Measurements from ENCODE around the gene TTC24. TPM values are rescaled to one million over a fixed set of nuclear protein-coding genes. Genes with fewer than 3 reads are reported as not detected.

Gene TTC24
- polyA plus RNA-seq, 4 donors: 0.97 to 2.3 (median 1.4) TPM

DNA sequence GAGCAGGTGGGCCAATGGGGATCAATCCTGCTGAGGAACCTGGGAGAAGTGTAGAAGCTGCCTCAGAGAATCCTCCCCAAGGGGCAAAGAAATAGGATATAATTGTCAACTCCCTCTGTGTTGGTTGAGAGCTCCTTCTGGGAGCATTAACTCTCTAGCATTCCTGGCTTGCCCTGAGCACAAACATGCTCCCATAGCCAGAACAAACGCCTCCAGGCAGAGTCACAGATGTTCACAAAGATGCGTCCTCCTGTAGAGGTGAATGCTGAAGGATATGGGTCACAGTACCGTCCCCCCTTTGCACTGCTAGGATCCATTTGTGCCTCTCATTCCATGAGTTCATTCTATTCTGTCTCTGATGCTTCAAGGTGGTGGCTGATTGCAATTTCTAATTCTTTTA lies 52.8 kb downstream of the TTC24 start:
- no peak for DNase-seq (ENCODE audit: low read depth in 4 of 4, low spot score in 2 of 4)

Other genes starting within 250 kb of the TTC24 start
- gene CCT3, start 241.4 kb upstream of the TTC24 start, polyA plus RNA-seq (ENCODE audit: insufficient read length in 4 of 4): 100 to 1,000 TPM; 313 to 386 (median 330) TPM
- 1 to 10 TPM in 3 of 4 donors, under 1 TPM in 1; 0.57 to 2.3 (median 1.6) TPM for gene TSACC, start 241.2 kb upstream of the TTC24 start, polyA plus RNA-seq (ENCODE audit: insufficient read length in 4 of 4)
- 10 to 100 TPM in 3 of 4 donors, 1 to 10 TPM in 1; 8.0 to 24.3 (median 17.0) TPM for gene RHBG, start 210.5 kb upstream of the TTC24 start, polyA plus RNA-seq (ENCODE audit: insufficient read length in 4 of 4)
- 10 to 100 TPM; 20.8 to 32.8 (median 24.3) TPM for gene MEF2D, start 78.9 kb upstream of the TTC24 start, polyA plus RNA-seq (ENCODE audit: insufficient read length in 4 of 4)
- 10 to 100 TPM in 3 of 4 donors, 1 to 10 TPM in 1; 9.6 to 18.8 (median 14.6) TPM for gene IQGAP3, start 7.2 kb upstream of the TTC24 start, polyA plus RNA-seq (ENCODE audit: insufficient read length in 4 of 4)
- 10 to 100 TPM; 64.7 to 86.7 (median 77.2) TPM for gene NAXE, start 12.1 kb downstream of the TTC24 start, polyA plus RNA-seq (ENCODE audit: insufficient read length in 4 of 4)
- 10 to 100 TPM; 28.4 to 36.1 (median 33.7) TPM for gene GPATCH4, start 21.8 kb downstream of the TTC24 start, polyA plus RNA-seq (ENCODE audit: insufficient read length in 4 of 4)
- gene HAPLN2, start 39.7 kb downstream of the TTC24 start, polyA plus RNA-seq (ENCODE audit: insufficient read length in 4 of 4): under 1 TPM; 0.16 to 0.62 (median 0.47) TPM
- 1 to 10 TPM in 1 of 4 donors, under 1 TPM in 3; 0.22 to 4.1 (median 0.42) TPM for gene BCAN, start 62.4 kb downstream of the TTC24 start, polyA plus RNA-seq (ENCODE audit: insufficient read length in 4 of 4)
- gene NES, start 97.7 kb downstream of the TTC24 start, polyA plus RNA-seq (ENCODE audit: insufficient read length in 4 of 4): 100 to 1,000 TPM; 144 to 165 (median 153) TPM
- gene CRABP2, start 125.9 kb downstream of the TTC24 start, polyA plus RNA-seq (ENCODE audit: insufficient read length in 4 of 4): 100 to 1,000 TPM in 2 of 4 donors, 10 to 100 TPM in 2; 76.4 to 118 (median 97.9) TPM
- gene METTL25B, start 148.7 kb downstream of the TTC24 start, polyA plus RNA-seq (ENCODE audit: insufficient read length in 4 of 4): 10 to 100 TPM; 32.9 to 52.0 (median 39.5) TPM
- gene ISG20L2, start 149.0 kb downstream of the TTC24 start, polyA plus RNA-seq (ENCODE audit: insufficient read length in 4 of 4): 10 to 100 TPM; 41.7 to 47.8 (median 44.8) TPM
- gene MRPL24, start 161.4 kb downstream of the TTC24 start, polyA plus RNA-seq (ENCODE audit: insufficient read length in 4 of 4): 10 to 100 TPM; 68.6 to 77.1 (median 70.2) TPM
- gene HDGF, start 172.0 kb downstream of the TTC24 start, polyA plus RNA-seq (ENCODE audit: insufficient read length in 4 of 4): 100 to 1,000 TPM; 248 to 305 (median 272) TPM
- gene PRCC, start 187.8 kb downstream of the TTC24 start, polyA plus RNA-seq (ENCODE audit: insufficient read length in 4 of 4): 100 to 1,000 TPM; 101 to 123 (median 105) TPM
- gene SH2D2A, start 237.1 kb downstream of the TTC24 start, polyA plus RNA-seq (ENCODE audit: insufficient read length in 4 of 4): 1 to 10 TPM in 2 of 4 donors, under 1 TPM in 2; 0.49 to 1.6 (median 1.0) TPM

Measured in left renal cortex interstitium (tissue), 4 donors.